ENCODE measurements around the gene NFYA.
A peak's percentile ranks its signal among the peaks of the same experiment; 100 is the strongest.

NFYA gene

GRCh38 chr6:41073203-41073967 is 611 bp downstream of the NFYA start:
- peak; percentile 84 for DNase-seq (ENCODE audit: low spot score)

GRCh38 chr6:41073968-41074691 is 1.4 kb downstream of the NFYA start:
- peak; percentile 9 for DNase-seq (ENCODE audit: low spot score)

- DNase-seq (ENCODE audit: low spot score) = no peak
Measured at GRCh38 chr6:41074692-41075436, 2.1 kb downstream of the NFYA start.

- DNase-seq (ENCODE audit: low spot score) = no peak
Measured at GRCh38 chr6:41075651-41076626, 3.2 kb downstream of the NFYA start.

GRCh38 chr6:41077536-41077935 is 4.8 kb downstream of the NFYA start:
- DNase-seq (ENCODE audit: low spot score) = no peak

- DNase-seq (ENCODE audit: low spot score) = no peak
Measured at GRCh38 chr6:41078101-41078500, 5.3 kb downstream of the NFYA start.

GRCh38 chr6:41079080-41079479 is 6.3 kb downstream of the NFYA start:
- DNase-seq (ENCODE audit: low spot score) = no peak

GRCh38 chr6:41080621-41081020 is 7.8 kb downstream of the NFYA start:
- no peak for DNase-seq (ENCODE audit: low spot score)

- DNase-seq (ENCODE audit: low spot score) = no peak
Measured at GRCh38 chr6:41083072-41083471, 10.3 kb downstream of the NFYA start.

- no peak for DNase-seq (ENCODE audit: low spot score)
Measured at GRCh38 chr6:41085182-41085581, 12.4 kb downstream of the NFYA start.

GRCh38 chr6:41088451-41088850 is 15.7 kb downstream of the NFYA start:
- DNase-seq (ENCODE audit: low spot score) = no peak

GRCh38 chr6:41090841-41091761 is 18.3 kb downstream of the NFYA start:
- DNase-seq (ENCODE audit: low spot score) = no peak

GRCh38 chr6:41092421-41093140 is 19.8 kb downstream of the NFYA start:
- DNase-seq (ENCODE audit: low spot score) = no peak

GRCh38 chr6:41093729-41094128 is 21.0 kb downstream of the NFYA start:
- DNase-seq (ENCODE audit: low spot score) = no peak

GRCh38 chr6:41097467-41098090 is 24.8 kb downstream of the NFYA start:
- no peak for DNase-seq (ENCODE audit: low spot score)

GRCh38 chr6:41098366-41098765 is 25.6 kb downstream of the NFYA start:
- no peak for DNase-seq (ENCODE audit: low spot score)

GRCh38 chr6:41100871-41101287 is 28.1 kb downstream of the NFYA start:
- no peak for DNase-seq (ENCODE audit: low spot score)

GRCh38 chr6:41103847-41104246 is 31.1 kb downstream of the NFYA start:
- DNase-seq (ENCODE audit: low spot score) = no peak

GRCh38 chr6:41111017-41111416 is 38.2 kb downstream of the NFYA start:
- no peak for DNase-seq (ENCODE audit: low spot score)
